Measurements from ENCODE around the gene KLHL33.

DNA sequence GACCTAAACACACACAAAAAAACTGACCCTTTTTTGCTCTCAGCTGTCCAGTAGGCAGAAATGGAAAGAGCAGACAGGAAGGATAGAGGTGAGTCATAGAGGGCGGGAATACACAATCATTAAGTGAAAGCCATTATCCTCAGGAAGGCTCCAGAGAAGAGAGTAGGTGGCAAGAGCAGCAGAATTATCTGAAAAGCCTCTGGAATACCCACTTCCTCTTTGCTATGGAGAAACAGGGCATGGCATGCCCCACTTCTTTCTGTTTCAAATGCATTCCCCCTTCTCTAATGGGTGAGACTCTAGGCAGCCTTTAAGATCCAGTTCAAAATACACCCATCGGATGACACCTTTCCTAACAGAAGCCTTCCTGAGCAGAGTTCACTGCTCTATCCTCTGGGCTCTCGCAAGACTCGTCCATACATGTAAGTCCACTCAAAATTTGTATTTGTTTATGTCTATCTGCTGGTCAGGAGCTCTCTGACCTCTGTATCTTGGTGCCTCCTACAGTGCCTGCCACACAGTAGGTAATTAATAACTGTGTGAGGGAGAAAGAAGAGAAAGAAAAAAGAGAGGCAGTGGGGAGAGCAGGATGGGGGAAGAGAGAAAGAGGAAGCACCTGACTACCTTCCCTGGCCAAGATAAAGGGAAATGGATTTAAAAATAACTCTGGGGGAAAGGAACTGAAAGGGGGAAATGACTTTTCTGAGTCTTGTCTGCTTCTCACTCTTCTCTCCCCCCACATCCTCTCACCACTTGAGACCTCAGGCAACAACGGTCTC lies 8.5 kb downstream of the KLHL33 start:
- TF ChIP-seq, protein P1, sequence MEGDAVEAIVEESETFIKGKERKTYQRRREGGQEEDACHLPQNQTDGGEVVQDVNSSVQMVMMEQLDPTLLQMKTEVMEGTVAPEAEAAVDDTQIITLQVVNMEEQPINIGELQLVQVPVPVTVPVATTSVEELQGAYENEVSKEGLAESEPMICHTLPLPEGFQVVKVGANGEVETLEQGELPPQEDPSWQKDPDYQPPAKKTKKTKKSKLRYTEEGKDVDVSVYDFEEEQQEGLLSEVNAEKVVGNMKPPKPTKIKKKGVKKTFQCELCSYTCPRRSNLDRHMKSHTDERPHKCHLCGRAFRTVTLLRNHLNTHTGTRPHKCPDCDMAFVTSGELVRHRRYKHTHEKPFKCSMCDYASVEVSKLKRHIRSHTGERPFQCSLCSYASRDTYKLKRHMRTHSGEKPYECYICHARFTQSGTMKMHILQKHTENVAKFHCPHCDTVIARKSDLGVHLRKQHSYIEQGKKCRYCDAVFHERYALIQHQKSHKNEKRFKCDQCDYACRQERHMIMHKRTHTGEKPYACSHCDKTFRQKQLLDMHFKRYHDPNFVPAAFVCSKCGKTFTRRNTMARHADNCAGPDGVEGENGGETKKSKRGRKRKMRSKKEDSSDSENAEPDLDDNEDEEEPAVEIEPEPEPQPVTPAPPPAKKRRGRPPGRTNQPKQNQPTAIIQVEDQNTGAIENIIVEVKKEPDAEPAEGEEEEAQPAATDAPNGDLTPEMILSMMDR (IDR thresholded peaks at IDR 0.05) = no peak
- TF ChIP-seq EP300 (IDR thresholded peaks at IDR 0.05) = peak in 1 of 2 donors; percentile 20
